ENCODE measurements around the gene KIF13A. TPM values are rescaled to one million over a fixed set of nuclear protein-coding genes. Genes with fewer than 3 reads are reported as not detected.

KIF13A gene
- total and polyA plus RNA-seq, 4 donors = 14.2 to 97.4 (median 31.7) TPM

GRCh38 chr6:17930321-17930993 lies 57.0 kb downstream of the KIF13A start:
- 46 to 59% methylated on average over 5 of the region's 5 CpGs for WGBS, 2 donors
- no peak for ATAC-seq (ENCODE audit: insufficient read depth, low FRiP score)
- H3K4me3 ChIP-seq = no peak overlapping the region
- DNase-seq = peak in 1 of 3 donors; percentile 36
- H3K36me3 ChIP-seq (ENCODE audit: control insufficient read depth in 4 of 4, insufficient read depth in 4 of 4, low read length in 4 of 4) = no peaks in the 10 kb centered on the region
- H3K27ac ChIP-seq (ENCODE audit: low read depth in 1 of 2, low read length in 1 of 2) = peak overlapping the region; percentile 26 to 63
- H3K4me1 ChIP-seq (ENCODE audit: control insufficient read depth in 5 of 5, insufficient read depth in 5 of 5, low read length in 5 of 5) = peaks cover 6 to 36% (median 22%) of the 10 kb centered on the region in 5 donors
- no peaks in the 10 kb centered on the region for H3K9me3 ChIP-seq (ENCODE audit: control insufficient read depth in 4 of 4, insufficient read depth in 3 of 4, low read length in 3 of 4)
- no peak overlapping the region for H3K9ac ChIP-seq (ENCODE audit: insufficient read depth in 1 of 2, low read length in 2 of 2)
- no peak for TF ChIP-seq CTCF (IDR thresholded peaks at IDR 0.05; ENCODE audit: control extremely low read depth, extremely low read depth)
- H3K27me3 ChIP-seq (ENCODE audit: control insufficient read depth in 3 of 3, insufficient read depth in 3 of 3, low read length in 2 of 3) = no peaks in the 10 kb centered on the region

- peaks cover 9 to 32% (median 19%) of the 10 kb centered on the region in 5 donors for H3K4me1 ChIP-seq (ENCODE audit: control insufficient read depth in 5 of 5, insufficient read depth in 5 of 5, low read length in 5 of 5)
- WGBS, 2 donors = 77 to 83% methylated on average over 5 of the region's 5 CpGs
- peak in 2 of 3 donors; percentile 37 to 50 for DNase-seq
- no peak overlapping the region for H3K4me3 ChIP-seq
- no peak for ATAC-seq (ENCODE audit: insufficient read depth, low FRiP score)
- H3K36me3 ChIP-seq (ENCODE audit: control insufficient read depth in 4 of 4, insufficient read depth in 4 of 4, low read length in 4 of 4) = peaks cover 0 to 1% (median 0%) of the 10 kb centered on the region in 4 donors
- no peaks in the 10 kb centered on the region for H3K27me3 ChIP-seq (ENCODE audit: control insufficient read depth in 3 of 3, insufficient read depth in 3 of 3, low read length in 2 of 3)
- no peak for TF ChIP-seq CTCF (IDR thresholded peaks at IDR 0.05; ENCODE audit: control extremely low read depth, extremely low read depth)
- H3K9me3 ChIP-seq (ENCODE audit: control insufficient read depth in 4 of 4, insufficient read depth in 3 of 4, low read length in 3 of 4) = no peaks in the 10 kb centered on the region
- no peak overlapping the region for H3K9ac ChIP-seq (ENCODE audit: insufficient read depth in 1 of 2, low read length in 2 of 2)
- peak overlapping the region; percentile 64 to 70 for H3K27ac ChIP-seq (ENCODE audit: low read depth in 1 of 2, low read length in 1 of 2)
Observed at GRCh38 chr6:17928514-17929430, 58.7 kb downstream of the KIF13A start.

GRCh38 chr6:17927705-17928104 lies 59.7 kb downstream of the KIF13A start:
- H3K9me3 ChIP-seq (ENCODE audit: control insufficient read depth in 4 of 4, insufficient read depth in 3 of 4, low read length in 3 of 4) = no peaks in the 10 kb centered on the region
- peaks cover 0 to 1% (median 0%) of the 10 kb centered on the region in 4 donors for H3K36me3 ChIP-seq (ENCODE audit: control insufficient read depth in 4 of 4, insufficient read depth in 4 of 4, low read length in 4 of 4)
- H3K9ac ChIP-seq (ENCODE audit: insufficient read depth in 1 of 2, low read length in 2 of 2) = no peak overlapping the region
- H3K27ac ChIP-seq (ENCODE audit: low read depth in 1 of 2, low read length in 1 of 2) = peak overlapping the region; percentile 11 to 76
- DNase-seq (no peak), ATAC-seq (ENCODE audit: insufficient read depth, low FRiP score) (no peak)
- peaks cover 8 to 38% (median 18%) of the 10 kb centered on the region in 5 donors for H3K4me1 ChIP-seq (ENCODE audit: control insufficient read depth in 5 of 5, insufficient read depth in 5 of 5, low read length in 5 of 5)
- no peak for TF ChIP-seq CTCF (IDR thresholded peaks at IDR 0.05; ENCODE audit: control extremely low read depth, extremely low read depth)
- H3K27me3 ChIP-seq (ENCODE audit: control insufficient read depth in 3 of 3, insufficient read depth in 3 of 3, low read length in 2 of 3) = no peaks in the 10 kb centered on the region
- WGBS, 2 donors = 72 to 86% methylated on average over 3 of the region's 3 CpGs
- no peak overlapping the region for H3K4me3 ChIP-seq
